Pancreas (tissue), 10 donors: Measurements from ENCODE around the gene SLC8A1. TPM values are rescaled to one million over a fixed set of nuclear protein-coding genes. Genes with fewer than 3 reads are reported as not detected.
A peak's percentile ranks its signal among the peaks of the same experiment; 100 is the strongest.

Experiments
- ATAC-seq, 4 donors: fragments of 200-7000 bp; cut with Tn5 transposase; one replicate each; pipeline versions ENCODE4 v1.8.0 to v1.9.1; 2020; ENCODE audit warnings: mild to moderate bottlenecking in 4 of 4, moderate library complexity in 4 of 4
- DNase-seq, 6 donors: peaks; one replicate each; pipeline ENCODE4 v3.0.0-alpha.2; 2020
- FAIRE-seq: peaks from 2 replicates; lab custom pipeline; 2012; peaks lifted over from hg19 to GRCh38; lab: Jason Lieb, UNC
- H3K27ac ChIP-seq, 4 donors: fragments of 200-600 bp; sonication (generic); 1 replicate in 3 of 4; 2 replicates in 1 of 4; pipeline versions ENCODE4 v1.5.0 to v1.8.0; 2020
- H3K27me3 ChIP-seq, 4 donors: fragments of 200-600 bp; one replicate each; pipeline ENCODE4 v1.8.0; 2021
- H3K36me3 ChIP-seq, 3 donors: fragments of 200-600 bp; sonication (generic) in 1 of 3; one replicate each; pipeline versions ENCODE4 v1.5.0 to v1.8.0; 2020 to 2021
- H3K4me1 ChIP-seq, 3 donors: fragments of 200-600 bp; one replicate each; pipeline ENCODE4 v1.8.0; 2021
- H3K4me3 ChIP-seq, 4 donors: fragments of 200-600 bp; sonication (generic) in 2 of 4; one replicate each; pipeline versions ENCODE4 v1.5.0 to v1.8.0; 2020 to 2021
- H3K9me3 ChIP-seq, 4 donors: fragments of 200-600 bp; one replicate each; pipeline ENCODE4 v1.8.0; 2021
- CTCF ChIP-seq, 4 donors: fragments of 200-600 bp; sonication (generic) in 3 of 4; IDR thresholded peaks; one replicate each; pipeline versions ENCODE4 v1.5.0 to v1.8.0; 2021; ENCODE audit warnings: antibody characterized with exemption in 4 of 4
- WGBS, 2 donors: extraction: QIAGEN DNeasy Blood & Tissue Kit; methylation state at CpG; one replicate each; pipeline ENCODE4 v1.1.7; 2013; 5-methylcytosine and 5-hydroxymethylcytosine counted together
- intact Hi-C, 3 donors: fragments of 100-400 bp; cut with DNase I; formaldehyde crosslinking; loops; one replicate each; pipeline versions ENCODE4 v1.11.1 to v1.14.2; 2022
- polyA plus RNA-seq, 2 donors: library from polyadenylated mRNA; stranded (reverse); fragments of 200-250 nt; gene quantifications; one replicate each; pipeline ENCODE4 v1.2.3, GENCODE V29; 2013
- total RNA-seq, 6 donors: library from RNA; stranded (reverse); fragmentation: NEBNext Ultra II Directional in 4 of 6; extraction: Animal tissue kit (Norgen Biotek cat#: 25700) in 4 of 6; gene quantifications; one replicate each; pipeline versions ENCODE4 v1.2.1 to v1.2.4, GENCODE V29; 2021 to 2023
- donor health status: healthy with polysubstance abuse.
- donor health status: DM: no; HTN: no; CAD: no; lungs with moderate emphysema.
- donor health status: DM: no; HTN: no; CAD: no.
- donor health status: control.
- donor health status: control.
- donor health status: Bipolar disorder and iron deficiency.
- donor health status: DM: yes; HTN: yes; CAD: no.
- donor health status: DM: no; HTN: no; CAD: no.
- donor health status: DM: no; HTN: no; CAD: no.
- donor health status: DM: yes; HTN: yes; CAD: no.

Gene SLC8A1
- total and polyA plus RNA-seq, 8 donors = 0.19 to 12.4 (median 2.3) TPM

GRCh38 chr2:40474306-40474705 lies 22.4 kb upstream of the SLC8A1 start:
- Histone ChIP-seq H3K4me1 (no peaks in the 10 kb centered on the region), H3K36me3 (no peaks in the 10 kb centered on the region), H3K4me3 (no peak overlapping the region), H3K9me3 (no peaks in the 10 kb centered on the region), H3K27ac (no peak overlapping the region), H3K27me3 (no peaks in the 10 kb centered on the region)
- TF ChIP-seq CTCF (IDR thresholded peaks at IDR 0.05) = no peak
- FAIRE-seq (no peak), ATAC-seq (no peak), DNase-seq (no peak)
- intact Hi-C loops = no loop called here
- WGBS, 2 donors = 48% methylated on average over 1 of the region's 1 CpG

GRCh38 chr2:40471866-40472265 lies 20.0 kb upstream of the SLC8A1 start:
- no peak overlapping the region for H3K27ac ChIP-seq
- no peaks in the 10 kb centered on the region for H3K9me3 ChIP-seq
- intact Hi-C loops = no loop called here
- FAIRE-seq (no peak), ATAC-seq (no peak), DNase-seq (no peak)
- TF ChIP-seq CTCF (IDR thresholded peaks at IDR 0.05) = no peak
- no peaks in the 10 kb centered on the region for H3K36me3 ChIP-seq
- no peak overlapping the region for H3K4me3 ChIP-seq
- H3K27me3 ChIP-seq = no peaks in the 10 kb centered on the region
- 45 to 49% methylated on average over 3 of the region's 3 CpGs for WGBS, 2 donors
- no peaks in the 10 kb centered on the region for H3K4me1 ChIP-seq

- Histone ChIP-seq H3K4me1 (no peaks in the 10 kb centered on the region), H3K4me3 (no peak overlapping the region), H3K27ac (no peak overlapping the region), H3K9me3 (no peaks in the 10 kb centered on the region), H3K27me3 (no peaks in the 10 kb centered on the region), H3K36me3 (no peaks in the 10 kb centered on the region)
- FAIRE-seq (no peak), ATAC-seq (peak in 1 of 4 donors; percentile 48), DNase-seq (no peak)
- intact Hi-C loops = no loop called here
- TF ChIP-seq CTCF (IDR thresholded peaks at IDR 0.05) = no peak
- 50 to 51% methylated on average over 5 of the region's 5 CpGs for WGBS, 2 donors
These were observed 19.2 kb upstream of the SLC8A1 start for GRCh38 chr2:40470822-40471813.

- intact Hi-C loops = no loop called here
- H3K9me3 ChIP-seq = no peaks in the 10 kb centered on the region
- DNase-seq (no peak), ATAC-seq (no peak), FAIRE-seq (no peak)
- no peak for TF ChIP-seq CTCF (IDR thresholded peaks at IDR 0.05)
- H3K4me3 ChIP-seq = no peak overlapping the region
- H3K4me1 ChIP-seq = no peaks in the 10 kb centered on the region
- H3K27me3 ChIP-seq = no peaks in the 10 kb centered on the region
- H3K36me3 ChIP-seq = no peaks in the 10 kb centered on the region
- WGBS, 2 donors = 49 to 55% methylated on average over 2 of the region's 2 CpGs
- H3K27ac ChIP-seq = no peak overlapping the region
These were observed 15.2 kb upstream of the SLC8A1 start for GRCh38 chr2:40466935-40467572.
